ENCODE results near the gene ALKBH8.
"Not testable (repeated sequence)": the region's sequence is repeated elsewhere in the genome, so short reads cannot be mapped to it uniquely, and the experiment has no call there.

The ALKBH8 gene

DNA sequence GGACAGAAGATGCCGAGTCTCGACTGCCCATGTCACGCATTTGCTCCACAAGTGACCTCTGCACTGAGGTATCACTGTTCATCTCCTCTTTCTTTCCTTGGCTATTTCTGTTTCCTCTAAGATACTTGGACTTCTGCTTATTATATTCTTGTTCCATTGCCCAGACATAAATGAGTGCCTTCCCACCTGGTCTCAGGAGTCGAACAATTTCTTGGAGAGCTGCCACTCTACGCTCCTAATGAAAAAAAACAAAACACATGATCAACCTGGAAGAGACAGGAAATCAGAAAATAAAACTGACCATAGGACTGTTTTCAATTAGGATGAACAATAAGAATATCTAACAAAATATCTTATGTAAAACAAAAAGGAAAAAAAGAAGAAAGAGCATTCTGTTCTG is 60.6 kb downstream of the ALKBH8 start:
- Histone ChIP-seq H3K9me3 (ENCODE audit: insufficient read depth, low read length) (peaks cover 17% of the 10 kb centered on the region; the same call in 1 of the 2 replicates), H3K36me3 (ENCODE audit: insufficient read depth, insufficient read length, low read length) (peaks cover 22% of the 10 kb centered on the region), H3K27me3 (ENCODE audit: insufficient read depth, insufficient read length) (no peaks in the 10 kb centered on the region), H3K9ac (ENCODE audit: insufficient read length, low read depth) (no peak overlapping the region), H3K4me1 (ENCODE audit: insufficient read depth, insufficient read length) (no peaks in the 10 kb centered on the region), H3K4me3 (ENCODE audit: insufficient read length, low read depth) (no peak overlapping the region)
- TF ChIP-seq SUZ12 (IDR thresholded peaks at IDR 0.05; ENCODE audit: extremely low read depth, insufficient read depth, insufficient read length), result no peak
- no peak for TF ChIP-seq YY1 (IDR thresholded peaks at IDR 0.05; ENCODE audit: insufficient read depth, insufficient read length)
- no peak for TF ChIP-seq ZNF274 (IDR thresholded peaks at IDR 0.05; ENCODE audit: low read depth, low read length)
- DNase-seq (ENCODE audit: low read depth, low spot score), result no peak

DNA sequence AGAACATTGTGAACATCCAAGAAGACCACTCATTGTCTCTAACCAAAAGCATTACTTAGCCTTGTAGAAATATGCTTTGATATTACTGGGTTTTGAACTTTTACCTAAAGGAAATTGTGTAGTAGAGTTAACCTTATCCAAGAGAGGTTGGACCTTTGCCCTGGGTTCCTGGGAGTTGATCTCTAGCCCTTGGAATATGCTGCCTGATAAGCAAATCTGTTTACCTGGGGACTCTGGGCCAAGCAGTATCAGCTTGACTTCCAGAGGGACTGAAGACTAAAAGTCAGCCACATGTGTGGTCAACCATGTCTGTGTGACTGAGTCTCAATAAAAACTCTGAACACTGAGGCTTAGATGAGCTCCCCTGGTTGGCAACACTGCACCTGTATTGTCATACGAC is 63.8 kb downstream of the ALKBH8 start:
- no peak for DNase-seq (ENCODE audit: low read depth, low spot score)
- Histone ChIP-seq H3K36me3 (ENCODE audit: insufficient read depth, insufficient read length, low read length) (peaks cover 19% of the 10 kb centered on the region), H3K9ac (ENCODE audit: insufficient read length, low read depth) (no peak overlapping the region), H3K9me3 (ENCODE audit: insufficient read depth, low read length) (peaks cover 17% of the 10 kb centered on the region; the same call in 1 of the 2 replicates), H3K4me3 (ENCODE audit: insufficient read length, low read depth) (no peak overlapping the region), H3K27me3 (ENCODE audit: insufficient read depth, insufficient read length) (no peaks in the 10 kb centered on the region), H3K4me1 (ENCODE audit: insufficient read depth, insufficient read length) (no peaks in the 10 kb centered on the region)
- TF ChIP-seq SUZ12 (IDR thresholded peaks at IDR 0.05; ENCODE audit: extremely low read depth, insufficient read depth, insufficient read length) (no peak), ZNF274 (IDR thresholded peaks at IDR 0.05; ENCODE audit: low read depth, low read length) (no peak), YY1 (IDR thresholded peaks at IDR 0.05; ENCODE audit: insufficient read depth, insufficient read length) (no peak)

DNA sequence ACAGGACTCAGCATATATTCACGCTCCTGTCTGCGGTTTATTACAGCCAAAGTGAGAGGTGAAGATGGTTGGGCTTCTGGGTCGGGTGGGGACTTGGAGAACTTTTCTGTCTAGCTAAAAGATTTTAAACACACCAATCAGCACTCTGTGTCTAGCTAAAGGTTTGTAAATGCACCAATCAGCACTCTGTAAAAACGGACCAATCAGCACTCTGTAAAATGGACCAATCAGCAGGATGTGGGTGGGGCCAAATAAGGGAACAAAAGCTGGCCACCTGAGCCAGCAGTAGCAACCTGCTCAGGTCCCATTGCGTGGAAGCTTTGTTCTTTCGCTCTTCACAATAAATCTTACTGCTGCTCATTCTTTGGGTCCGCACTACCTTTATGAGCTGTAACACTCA is 68.2 kb downstream of the ALKBH8 start:
- H3K9ac ChIP-seq (ENCODE audit: insufficient read length, low read depth); H3K36me3 ChIP-seq (ENCODE audit: insufficient read depth, insufficient read length, low read length); H3K27me3 ChIP-seq (ENCODE audit: insufficient read depth, insufficient read length); H3K4me3 ChIP-seq (ENCODE audit: insufficient read length, low read depth); H3K9me3 ChIP-seq (ENCODE audit: insufficient read depth, low read length); DNase-seq (ENCODE audit: low read depth, low spot score); H3K4me1 ChIP-seq (ENCODE audit: insufficient read depth, insufficient read length): not testable (repeated sequence)

DNA sequence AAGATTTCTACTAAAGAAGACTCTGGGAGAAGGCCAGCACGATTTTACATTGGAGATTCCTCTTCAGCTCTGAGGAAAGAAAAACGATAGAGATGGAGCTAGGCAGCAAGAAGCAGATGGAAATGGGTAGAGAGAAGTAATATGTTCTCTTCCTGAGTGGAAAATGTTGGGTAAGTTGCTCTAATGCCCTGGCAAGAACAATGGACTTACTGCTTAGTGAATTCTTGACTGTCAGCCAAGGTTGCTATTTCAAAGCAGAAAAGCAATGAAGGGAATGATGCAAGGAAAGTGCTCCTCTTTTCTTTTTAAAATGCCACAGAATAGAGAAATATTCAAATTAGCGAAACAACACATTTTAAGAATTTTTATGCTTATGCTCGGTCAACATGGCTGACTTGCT is 69.5 kb downstream of the ALKBH8 start:
- H3K27me3 ChIP-seq (ENCODE audit: insufficient read depth, insufficient read length), result no peaks in the 10 kb centered on the region
- no peak for TF ChIP-seq ZNF274 (IDR thresholded peaks at IDR 0.05; ENCODE audit: low read depth, low read length)
- H3K4me3 ChIP-seq (ENCODE audit: insufficient read length, low read depth), result no peak overlapping the region
- no peak for DNase-seq (ENCODE audit: low read depth, low spot score)
- H3K9ac ChIP-seq (ENCODE audit: insufficient read length, low read depth), result no peak overlapping the region
- no peaks in the 10 kb centered on the region for H3K36me3 ChIP-seq (ENCODE audit: insufficient read depth, insufficient read length, low read length)
- no peaks in the 10 kb centered on the region for H3K9me3 ChIP-seq (ENCODE audit: insufficient read depth, low read length)
- no peaks in the 10 kb centered on the region for H3K4me1 ChIP-seq (ENCODE audit: insufficient read depth, insufficient read length)

DNA sequence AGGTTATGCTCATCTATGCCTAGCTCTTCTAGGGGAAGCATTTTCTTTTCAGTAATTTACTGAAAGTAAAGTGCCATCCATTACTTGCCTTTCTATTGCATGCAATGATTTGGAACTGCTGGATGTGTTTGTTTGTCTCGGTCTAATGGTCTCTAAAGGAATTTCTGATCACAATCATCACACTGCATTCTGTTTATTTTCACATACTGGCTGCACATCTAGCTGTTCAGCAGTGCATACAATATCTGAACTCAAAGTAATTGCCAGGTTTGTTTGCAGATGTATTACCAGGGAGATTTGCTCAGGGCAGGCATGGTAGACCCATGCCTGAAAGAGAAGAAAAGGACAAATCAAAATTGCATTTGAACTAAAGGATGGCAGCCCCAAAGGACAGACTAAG is 71.5 kb downstream of the ALKBH8 start:
- Histone ChIP-seq H3K9me3 (ENCODE audit: insufficient read depth, low read length) (no peaks in the 10 kb centered on the region), H3K4me1 (ENCODE audit: insufficient read depth, insufficient read length) (no peaks in the 10 kb centered on the region), H3K9ac (ENCODE audit: insufficient read length, low read depth) (no peak overlapping the region), H3K4me3 (ENCODE audit: insufficient read length, low read depth) (no peak overlapping the region), H3K27me3 (ENCODE audit: insufficient read depth, insufficient read length) (no peaks in the 10 kb centered on the region), H3K36me3 (ENCODE audit: insufficient read depth, insufficient read length, low read length) (no peaks in the 10 kb centered on the region)
- no peak for DNase-seq (ENCODE audit: low read depth, low spot score)
- TF ChIP-seq YY1 (IDR thresholded peaks at IDR 0.05; ENCODE audit: insufficient read depth, insufficient read length) (no peak), ZNF274 (IDR thresholded peaks at IDR 0.05; ENCODE audit: low read depth, low read length) (no peak), SUZ12 (IDR thresholded peaks at IDR 0.05; ENCODE audit: extremely low read depth, insufficient read depth, insufficient read length) (no peak)

DNA sequence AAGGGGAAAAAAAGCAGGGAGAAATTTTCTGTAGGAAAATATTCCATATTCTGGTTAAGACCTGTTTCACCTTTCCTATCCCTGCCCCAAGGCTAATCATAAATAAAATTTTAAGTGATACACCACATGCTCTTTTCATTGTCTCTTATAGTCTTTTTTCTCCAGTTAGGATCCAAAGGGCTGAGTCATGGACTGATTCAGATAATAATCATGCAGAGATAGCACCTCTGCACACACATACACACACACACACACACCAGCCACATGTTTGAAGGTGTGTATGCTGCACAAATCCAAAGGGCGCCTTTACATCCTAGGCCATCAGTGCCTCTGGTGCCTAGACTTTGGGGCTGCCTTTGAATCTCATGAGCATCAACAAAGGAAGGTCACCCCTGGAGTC is 72.4 kb downstream of the ALKBH8 start:
- no peaks in the 10 kb centered on the region for H3K36me3 ChIP-seq (ENCODE audit: insufficient read depth, insufficient read length, low read length)
- DNase-seq (ENCODE audit: low read depth, low spot score), result no peak
- H3K4me3 ChIP-seq (ENCODE audit: insufficient read length, low read depth), result no peak overlapping the region
- no peaks in the 10 kb centered on the region for H3K9me3 ChIP-seq (ENCODE audit: insufficient read depth, low read length)
- no peak for TF ChIP-seq SUZ12 (IDR thresholded peaks at IDR 0.05; ENCODE audit: extremely low read depth, insufficient read depth, insufficient read length)
- no peak for TF ChIP-seq ZNF274 (IDR thresholded peaks at IDR 0.05; ENCODE audit: low read depth, low read length)
- no peak for TF ChIP-seq YY1 (IDR thresholded peaks at IDR 0.05; ENCODE audit: insufficient read depth, insufficient read length)
- H3K27me3 ChIP-seq (ENCODE audit: insufficient read depth, insufficient read length), result no peaks in the 10 kb centered on the region
- H3K4me1 ChIP-seq (ENCODE audit: insufficient read depth, insufficient read length), result no peaks in the 10 kb centered on the region
- H3K9ac ChIP-seq (ENCODE audit: insufficient read length, low read depth), result no peak overlapping the region

DNA sequence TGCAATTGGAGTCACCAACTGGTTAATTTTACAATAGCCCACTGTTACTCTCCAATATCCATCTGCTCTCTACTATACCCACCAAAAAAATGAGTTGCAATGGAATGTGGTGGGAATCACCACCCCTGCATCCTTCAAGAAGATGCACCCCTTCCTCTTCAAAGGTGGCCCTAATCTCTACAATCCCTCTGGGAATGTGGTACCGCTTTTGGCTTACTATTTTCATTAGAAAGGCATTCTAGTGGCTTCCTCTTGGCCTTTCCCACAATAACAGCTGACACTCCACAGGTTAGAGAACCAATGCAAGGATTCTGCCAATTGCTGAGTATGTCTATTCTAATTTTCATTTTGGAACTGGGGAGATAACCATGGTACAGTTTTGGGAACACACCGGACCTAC is 74.7 kb downstream of the ALKBH8 start:
- H3K36me3 ChIP-seq (ENCODE audit: insufficient read depth, insufficient read length, low read length), result no peaks in the 10 kb centered on the region
- no peaks in the 10 kb centered on the region for H3K27me3 ChIP-seq (ENCODE audit: insufficient read depth, insufficient read length)
- H3K9ac ChIP-seq (ENCODE audit: insufficient read length, low read depth), result no peak overlapping the region
- H3K4me1 ChIP-seq (ENCODE audit: insufficient read depth, insufficient read length), result no peaks in the 10 kb centered on the region
- TF ChIP-seq ZNF274 (IDR thresholded peaks at IDR 0.05; ENCODE audit: low read depth, low read length), result no peak
- no peak for TF ChIP-seq SUZ12 (IDR thresholded peaks at IDR 0.05; ENCODE audit: extremely low read depth, insufficient read depth, insufficient read length)
- TF ChIP-seq YY1 (IDR thresholded peaks at IDR 0.05; ENCODE audit: insufficient read depth, insufficient read length), result no peak
- no peak for DNase-seq (ENCODE audit: low read depth, low spot score)
- H3K9me3 ChIP-seq (ENCODE audit: insufficient read depth, low read length), result no peaks in the 10 kb centered on the region
- H3K4me3 ChIP-seq (ENCODE audit: insufficient read length, low read depth), result no peak overlapping the region

DNA sequence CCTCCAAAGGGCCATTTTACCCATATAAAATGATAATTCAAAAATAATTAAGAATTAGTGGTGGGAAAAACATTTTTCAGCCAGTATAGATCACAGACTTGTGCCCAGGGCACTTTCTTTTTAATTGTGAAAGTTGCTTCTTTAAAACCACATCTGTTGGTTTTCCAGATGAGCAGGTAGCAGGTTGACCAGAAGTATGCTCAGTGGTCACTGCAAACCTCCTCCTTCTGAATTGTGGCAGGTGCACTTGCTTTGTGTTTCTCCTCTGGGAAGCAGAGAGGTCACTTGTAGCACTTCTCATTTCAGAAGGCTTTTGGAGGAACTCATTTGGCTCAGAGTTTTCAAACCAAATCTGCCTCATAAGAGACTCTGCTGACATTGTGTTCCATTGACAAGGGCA is 83.3 kb downstream of the ALKBH8 start:
- Histone ChIP-seq H3K36me3 (ENCODE audit: insufficient read depth, insufficient read length, low read length) (no peaks in the 10 kb centered on the region), H3K9me3 (ENCODE audit: insufficient read depth, low read length) (no peaks in the 10 kb centered on the region), H3K4me1 (ENCODE audit: insufficient read depth, insufficient read length) (no peaks in the 10 kb centered on the region), H3K27me3 (ENCODE audit: insufficient read depth, insufficient read length) (no peaks in the 10 kb centered on the region), H3K4me3 (ENCODE audit: insufficient read length, low read depth) (no peak overlapping the region), H3K9ac (ENCODE audit: insufficient read length, low read depth) (no peak overlapping the region)
- no peak for DNase-seq (ENCODE audit: low read depth, low spot score)
- no peak for TF ChIP-seq ZNF274 (IDR thresholded peaks at IDR 0.05; ENCODE audit: low read depth, low read length)
- TF ChIP-seq YY1 (IDR thresholded peaks at IDR 0.05; ENCODE audit: insufficient read depth, insufficient read length), result no peak
- TF ChIP-seq SUZ12 (IDR thresholded peaks at IDR 0.05; ENCODE audit: extremely low read depth, insufficient read depth, insufficient read length), result no peak
